Stomach (tissue), 9 donors: ENCODE data around the gene CPSF7. TPM values are rescaled to one million over a fixed set of nuclear protein-coding genes. Genes with fewer than 3 reads are reported as not detected.

Experiments used
- DNase-seq, 2 donors: peaks; one replicate each; pipeline versions ENCODE4 v3.0.0 to v3.0.0-alpha.2; 2013 to 2019
- H3K27ac ChIP-seq, 5 donors: fragments of 200-600 bp in 4 of 5; sonication (generic) in 4 of 5; one replicate each; pipeline ENCODE4 v1.5.1; 2013 to 2019; ENCODE audit warnings: mild to moderate bottlenecking in 1 of 5, moderate library complexity in 1 of 5
- H3K27me3 ChIP-seq, 3 donors: fragments of 200-600 bp; sonication (generic); one replicate each; pipeline ENCODE4 v1.5.1; 2017 to 2019; ENCODE audit warnings: mixed run types in 1 of 3
- H3K36me3 ChIP-seq, 4 donors: fragments of 200-600 bp; sonication (generic); 1 replicate in 3 of 4; 2 replicates in 1 of 4; pipeline ENCODE4 v1.5.1; 2016 to 2019
- H3K4me1 ChIP-seq, 4 donors: fragments of 200-600 bp; sonication (generic); one replicate each; pipeline ENCODE4 v1.5.1; 2016 to 2019
- H3K4me3 ChIP-seq, 4 donors: fragments of 200-600 bp; sonication (generic) in 3 of 4; one replicate each; pipeline ENCODE4 v1.5.1; 2016 to 2019; ENCODE audit warnings: mild to moderate bottlenecking in 1 of 4
- H3K9me3 ChIP-seq, 4 donors: fragments of 200-600 bp; sonication (generic); one replicate each; pipeline ENCODE4 v1.5.1; 2016 to 2019
- EP300 ChIP-seq: sonication (generic); formaldehyde crosslinking; IDR thresholded peaks from one replicate; pipeline ENCODE4 v1.6.1; 2017; ENCODE audit warnings: antibody characterized with exemption
- POLR2A ChIP-seq, 4 donors: fragments of 450-650 bp; IDR thresholded peaks; one replicate each; pipeline ENCODE4 v1.6.1; 2016; ENCODE audit warnings: antibody characterized with exemption in 4 of 4, control low read depth in 2 of 4, mild to moderate bottlenecking in 1 of 4, moderate library complexity in 1 of 4
- POLR2AphosphoS5 ChIP-seq, 3 donors: sonication (generic); formaldehyde crosslinking; IDR thresholded peaks; one replicate each; pipeline ENCODE4 v1.6.1; 2016; ENCODE audit warnings: antibody characterized with exemption in 3 of 3
- WGBS, 5 donors: extraction: QIAGEN DNeasy Blood & Tissue Kit in 3 of 5; methylation state at CpG; one replicate each; pipeline versions ENCODE4 v1.1.5 to v1.1.7; 2013 to 2018; 5-methylcytosine and 5-hydroxymethylcytosine counted together
- intact Hi-C: fragments of 100-400 bp; cut with DNase I; formaldehyde crosslinking; loops from one replicate; pipeline ENCODE4 v1.15.1; 2023; ENCODE audit warnings: low total_unique reads
- polyA plus RNA-seq, 3 donors: library from polyadenylated mRNA; stranded (reverse); fragments of 200-250 nt; gene quantifications; one replicate each; pipeline ENCODE4 v1.2.3, GENCODE V29; 2013
- total RNA-seq, 5 donors: library from RNA; depleted of rRNA; stranded (reverse); fragments of >200 nt; gene quantifications; one replicate each; pipeline versions ENCODE4 v1.1.0 to v1.2.3, GENCODE V29; 2014 to 2016
- TF ChIP-seq, protein P1 (sequence below), 7 experiments: fragments of 450-650 bp in 4 of 7; fragments of 200-600 bp in 3 of 7; sonication (generic) in 3 of 7; IDR thresholded peaks; one replicate each; pipeline ENCODE4 v1.5.1; 2016 to 2019; ENCODE audit warnings: antibody characterized with exemption in 7 of 7, control low read depth in 2 of 7, mild to moderate bottlenecking in 1 of 7
- donor health status: healthy with polysubstance abuse.
- donor health status: Bipolar disorder and iron deficiency.
- donor health status: healthy.

CPSF7 gene
- total and polyA plus RNA-seq, 8 donors: 21.7 to 249 (median 34.9) TPM

DNA sequence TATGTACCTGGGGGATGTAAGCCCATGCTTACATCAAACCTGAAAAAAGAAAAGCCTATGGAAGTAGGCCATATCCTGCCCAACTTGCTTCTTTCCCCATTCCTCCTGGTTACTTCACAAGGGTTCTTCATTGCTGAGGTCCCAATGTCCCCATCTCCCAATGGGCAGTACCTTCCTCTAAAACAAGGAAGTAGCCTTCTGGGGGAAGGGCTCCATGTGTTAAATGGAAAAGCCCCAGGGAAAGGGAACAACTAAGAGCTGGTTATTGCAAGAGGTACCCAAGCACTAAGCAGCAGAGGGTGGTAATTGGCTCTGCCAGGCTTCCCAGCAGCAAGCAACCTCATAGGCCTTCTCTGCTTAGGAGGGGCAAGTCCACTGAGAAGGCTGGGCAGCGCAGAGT, 26.1 kb downstream of the CPSF7 start:
- intact Hi-C loops: no loop called here
- Histone ChIP-seq H3K4me3 (no peak overlapping the region), H3K36me3 (peaks cover 59 to 100% (median 90%) of the 10 kb centered on the region in 4 donors), H3K27ac (peak overlapping the region in 1 of 5 donors; percentile 0), H3K9me3 (no peaks in the 10 kb centered on the region), H3K27me3 (no peaks in the 10 kb centered on the region), H3K4me1 (no peaks in the 10 kb centered on the region)
- no peak for DNase-seq
- TF ChIP-seq, protein P1, sequence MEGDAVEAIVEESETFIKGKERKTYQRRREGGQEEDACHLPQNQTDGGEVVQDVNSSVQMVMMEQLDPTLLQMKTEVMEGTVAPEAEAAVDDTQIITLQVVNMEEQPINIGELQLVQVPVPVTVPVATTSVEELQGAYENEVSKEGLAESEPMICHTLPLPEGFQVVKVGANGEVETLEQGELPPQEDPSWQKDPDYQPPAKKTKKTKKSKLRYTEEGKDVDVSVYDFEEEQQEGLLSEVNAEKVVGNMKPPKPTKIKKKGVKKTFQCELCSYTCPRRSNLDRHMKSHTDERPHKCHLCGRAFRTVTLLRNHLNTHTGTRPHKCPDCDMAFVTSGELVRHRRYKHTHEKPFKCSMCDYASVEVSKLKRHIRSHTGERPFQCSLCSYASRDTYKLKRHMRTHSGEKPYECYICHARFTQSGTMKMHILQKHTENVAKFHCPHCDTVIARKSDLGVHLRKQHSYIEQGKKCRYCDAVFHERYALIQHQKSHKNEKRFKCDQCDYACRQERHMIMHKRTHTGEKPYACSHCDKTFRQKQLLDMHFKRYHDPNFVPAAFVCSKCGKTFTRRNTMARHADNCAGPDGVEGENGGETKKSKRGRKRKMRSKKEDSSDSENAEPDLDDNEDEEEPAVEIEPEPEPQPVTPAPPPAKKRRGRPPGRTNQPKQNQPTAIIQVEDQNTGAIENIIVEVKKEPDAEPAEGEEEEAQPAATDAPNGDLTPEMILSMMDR (IDR thresholded peaks at IDR 0.05): no peak
- TF ChIP-seq POLR2A (IDR thresholded peaks at IDR 0.05): no peak
- TF ChIP-seq POLR2AphosphoS5 (IDR thresholded peaks at IDR 0.05): no peak
- TF ChIP-seq EP300: no peak
- WGBS, 5 donors: 98 to 100% (median 100%) methylated on average over 1 of the region's 1 CpG

DNA sequence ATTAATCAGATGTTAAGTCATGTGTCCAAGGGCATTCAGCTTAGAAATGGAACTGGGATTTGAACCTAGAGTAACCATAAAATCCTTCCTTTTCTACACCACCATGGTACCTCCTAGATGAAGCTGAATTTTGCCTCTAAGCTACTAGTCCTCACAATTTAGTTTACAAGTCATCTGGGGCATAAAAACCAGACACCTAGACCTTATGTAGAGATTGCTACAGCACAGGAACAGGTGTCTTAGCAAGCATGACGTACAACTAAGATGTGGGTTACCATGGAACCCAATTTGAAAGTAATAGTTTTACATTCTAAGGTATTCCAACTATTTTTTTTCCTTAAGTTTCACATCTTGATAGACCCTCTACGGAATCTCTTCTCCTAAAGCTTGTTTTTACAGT, 28.2 kb downstream of the CPSF7 start:
- H3K4me1 ChIP-seq: no peaks in the 10 kb centered on the region
- TF ChIP-seq POLR2AphosphoS5 (IDR thresholded peaks at IDR 0.05) (no peak), EP300 (no peak), POLR2A (IDR thresholded peaks at IDR 0.05) (no peak)
- TF ChIP-seq, protein P1 (IDR thresholded peaks at IDR 0.05): no peak
- H3K9me3 ChIP-seq: no peaks in the 10 kb centered on the region
- H3K4me3 ChIP-seq: no peak overlapping the region
- H3K27me3 ChIP-seq: no peaks in the 10 kb centered on the region
- DNase-seq: no peak
- H3K36me3 ChIP-seq: peaks cover 50 to 98% (median 88%) of the 10 kb centered on the region in 4 donors
- intact Hi-C loops: no loop called here
- H3K27ac ChIP-seq: no peak overlapping the region
- WGBS, 5 donors: 91 to 96% (median 95%) methylated on average over 2 of the region's 2 CpGs

DNA sequence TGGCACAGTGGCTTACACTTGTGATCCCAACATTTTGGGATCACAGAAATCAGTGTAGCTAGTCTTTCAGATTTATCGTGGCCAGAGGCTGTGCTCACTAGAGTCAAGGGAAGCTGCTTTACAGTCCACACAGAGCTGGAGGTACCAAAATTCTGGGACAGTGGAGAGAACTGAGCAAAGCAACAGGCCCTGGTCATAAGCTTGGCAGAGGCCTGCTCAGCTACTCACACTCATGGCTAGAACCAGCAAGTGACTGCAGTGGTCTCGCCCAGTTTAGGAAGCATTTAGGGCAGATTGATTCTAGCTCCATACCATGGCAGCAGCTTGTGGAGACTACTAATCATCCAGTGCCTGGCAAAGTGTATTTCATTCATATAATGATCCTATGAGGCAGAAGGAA, 28.6 kb downstream of the CPSF7 start:
- DNase-seq: no peak
- WGBS, 5 donors: 84 to 95% (median 94%) methylated on average over 2 of the region's 2 CpGs
- Histone ChIP-seq H3K27me3 (no peaks in the 10 kb centered on the region), H3K36me3 (peaks cover 49 to 98% (median 87%) of the 10 kb centered on the region in 4 donors), H3K4me3 (no peak overlapping the region), H3K9me3 (no peaks in the 10 kb centered on the region), H3K4me1 (no peaks in the 10 kb centered on the region), H3K27ac (peak overlapping the region in 1 of 5 donors; percentile 17)
- TF ChIP-seq EP300: no peak
- TF ChIP-seq, protein P1 (IDR thresholded peaks at IDR 0.05): no peak
- TF ChIP-seq POLR2AphosphoS5 (IDR thresholded peaks at IDR 0.05): no peak
- no peak for TF ChIP-seq POLR2A (IDR thresholded peaks at IDR 0.05)
- intact Hi-C loops: no loop called here

DNA sequence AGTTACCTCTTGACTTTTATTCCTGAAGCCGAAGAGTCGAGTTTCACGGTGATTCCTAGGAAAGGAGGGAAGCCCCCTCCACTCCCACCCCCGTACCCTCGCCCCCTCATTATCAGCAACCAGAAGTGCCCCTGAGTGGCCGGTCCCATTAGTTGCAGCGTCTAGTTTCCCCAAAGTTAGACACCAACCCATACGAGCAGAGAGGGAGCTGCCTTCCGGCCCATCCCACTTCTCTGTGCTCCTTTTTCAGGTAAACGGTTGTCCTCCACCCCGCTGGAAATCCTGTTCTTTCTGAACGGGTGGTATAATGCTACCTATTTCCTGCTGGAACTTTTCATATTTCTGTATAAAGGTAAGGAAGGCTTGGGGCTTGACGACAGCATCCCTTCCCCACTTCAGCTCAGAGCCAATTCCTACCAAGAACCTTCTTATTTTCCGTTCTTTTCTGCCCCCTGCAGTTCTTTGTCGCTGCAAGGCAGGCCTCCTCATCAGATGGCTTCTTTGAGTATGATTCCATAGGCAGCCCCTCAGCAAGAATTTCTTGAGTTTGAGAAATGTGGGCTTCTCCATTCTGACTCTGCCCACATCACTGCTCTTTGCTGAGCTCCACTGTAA, 36.7 kb downstream of the CPSF7 start:
- peak in 1 of 2 donors; percentile 47 for DNase-seq

More for the DNA sequence above, 36.7 kb downstream of the CPSF7 start:
- Histone ChIP-seq H3K9me3 (no peaks in the 10 kb centered on the region), H3K4me3 (peak overlapping the region; percentile 59 to 75 (median 70)), H3K27ac (peak overlapping the region; percentile 83 to 90 (median 87)), H3K36me3 (peaks cover 22 to 41% (median 35%) of the 10 kb centered on the region in 4 donors), H3K4me1 (peaks cover 15 to 24% (median 19%) of the 10 kb centered on the region in 4 donors), H3K27me3 (no peaks in the 10 kb centered on the region)
- TF ChIP-seq, protein P1 (IDR thresholded peaks at IDR 0.05): no peak
- TF ChIP-seq POLR2AphosphoS5 (IDR thresholded peaks at IDR 0.05) (no peak), POLR2A (IDR thresholded peaks at IDR 0.05) (no peak), EP300 (no peak)
- intact Hi-C loops: no loop called here
- 0 to 5% (median 3%) methylated on average over 15 of the region's 15 CpGs for WGBS, 5 donors
